T-helper 1 cell treated with Interleukin-12 subunit alpha and Interleukin-12 subunit beta and Interleukin-4 antibody, amounts not matched to agents 30 ng/mL and 1 ng/mL, for 36 hours (primary cell): ENCODE measurements around the gene LRRC55. TPM values are rescaled to one million over a fixed set of nuclear protein-coding genes. Genes with fewer than 3 reads are reported as not detected.

Experiments
- intact Hi-C: fragments of 100-400 bp; cut with micrococcal nuclease; formaldehyde crosslinking; loops from one replicate; pipeline ENCODE4 v1.15.1; 2024
- total RNA-seq: library from RNA; stranded (reverse); gene quantifications from 2 replicates; pipeline ENCODE4 v1.2.3, GENCODE V29; 2022

LRRC55 gene
- total RNA-seq, 1 donor from 2014 or later, result not detected

DNA sequence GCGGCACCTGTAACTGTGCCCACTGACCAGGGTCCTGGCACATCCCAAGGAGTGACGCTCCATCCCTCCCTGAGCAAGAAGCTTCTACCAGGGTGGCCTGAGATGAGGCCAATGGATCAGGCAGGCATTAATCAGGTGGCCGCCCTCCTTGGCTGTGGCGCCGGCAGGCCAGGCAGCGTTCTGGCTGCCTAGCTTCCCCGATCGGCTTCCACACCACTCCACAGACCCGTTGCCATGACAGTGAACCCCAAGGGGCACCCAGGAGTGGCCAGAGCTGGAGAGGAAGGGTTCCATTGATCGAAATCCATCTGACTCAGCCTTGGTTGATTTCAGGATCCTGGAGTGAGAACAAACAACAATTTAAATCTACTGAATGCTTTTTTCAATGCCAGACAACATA, 20.5 kb downstream of the LRRC55 start:
- intact Hi-C loops, result no loop called here

DNA sequence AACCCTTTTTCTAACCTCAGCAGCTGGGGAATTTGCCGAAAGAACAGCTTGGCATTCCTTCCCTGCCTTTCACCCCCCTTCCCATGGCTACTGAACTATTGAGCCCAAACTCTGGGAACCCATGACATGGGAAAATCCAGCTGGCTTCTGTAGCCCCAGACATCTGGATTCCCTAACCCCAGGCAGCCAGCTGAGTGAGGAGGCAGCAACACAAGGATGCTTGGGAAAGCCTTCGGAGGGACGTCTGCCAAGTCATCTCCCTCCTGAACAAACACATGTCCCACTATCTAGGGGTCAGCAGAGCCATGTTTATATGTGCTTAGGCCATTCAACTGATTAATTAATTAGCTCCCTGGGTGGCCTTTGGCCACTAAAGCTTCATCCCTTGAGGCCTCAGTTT, 21.6 kb downstream of the LRRC55 start:
- intact Hi-C loops, result no loop called here

DNA sequence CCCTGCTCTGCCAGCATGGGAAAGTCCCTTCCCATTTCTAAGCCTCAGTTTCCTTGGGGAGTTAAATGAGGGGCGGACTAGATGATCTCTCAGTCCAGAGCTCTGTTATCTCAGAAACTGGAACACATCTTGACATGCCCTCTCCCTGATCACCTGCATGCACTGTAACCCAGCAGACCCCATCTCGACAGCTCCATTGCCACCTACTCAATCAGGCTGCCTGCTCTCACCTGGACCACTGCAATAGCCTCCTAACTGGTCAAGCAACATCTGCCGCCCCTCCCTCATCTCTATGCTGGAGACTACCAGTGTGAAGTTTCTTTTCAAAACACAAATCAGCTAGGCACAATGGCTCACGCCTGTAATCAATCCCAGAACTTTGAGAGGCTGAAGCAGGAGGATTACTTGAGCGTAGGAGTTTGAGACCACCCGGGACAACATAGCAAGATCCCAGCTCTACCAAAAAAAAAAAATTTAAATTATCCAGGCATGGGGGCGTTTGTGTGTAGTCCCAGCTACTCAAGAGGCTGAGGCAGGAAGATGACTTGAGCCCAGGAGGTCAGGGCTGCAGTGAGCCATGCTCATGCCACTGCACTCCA, 22.2 kb downstream of the LRRC55 start:
- intact Hi-C loops, result no loop called here

DNA sequence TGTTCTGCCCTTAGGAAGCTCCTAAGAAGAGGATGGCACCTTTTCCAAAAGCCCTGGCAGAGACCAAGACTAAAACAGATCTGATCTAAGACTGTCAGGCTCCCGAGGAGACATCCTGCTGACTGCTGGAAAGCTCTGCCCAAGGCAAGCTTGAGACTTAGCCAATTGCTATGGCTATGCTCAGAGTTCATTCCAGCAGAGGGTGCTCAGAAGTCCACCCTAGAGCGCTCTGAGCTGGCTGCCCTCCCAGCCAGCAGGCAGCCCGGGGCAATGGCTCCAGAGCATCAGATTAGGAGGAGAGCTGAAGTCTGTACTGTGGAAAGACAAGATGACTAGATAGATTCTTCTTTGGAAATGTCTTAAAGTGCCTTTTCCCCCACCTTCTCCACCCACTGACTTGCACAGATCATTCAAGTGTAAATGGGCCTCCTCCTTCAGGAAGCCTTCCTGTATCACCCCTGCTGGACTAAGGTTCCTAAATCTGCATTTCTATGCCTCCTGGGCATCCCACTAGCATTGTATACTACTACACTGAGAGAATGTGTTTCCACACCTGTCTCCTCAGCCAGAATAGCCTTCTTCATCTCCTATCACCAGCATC, 23.4 kb downstream of the LRRC55 start:
- intact Hi-C loops, result no loop called here

DNA sequence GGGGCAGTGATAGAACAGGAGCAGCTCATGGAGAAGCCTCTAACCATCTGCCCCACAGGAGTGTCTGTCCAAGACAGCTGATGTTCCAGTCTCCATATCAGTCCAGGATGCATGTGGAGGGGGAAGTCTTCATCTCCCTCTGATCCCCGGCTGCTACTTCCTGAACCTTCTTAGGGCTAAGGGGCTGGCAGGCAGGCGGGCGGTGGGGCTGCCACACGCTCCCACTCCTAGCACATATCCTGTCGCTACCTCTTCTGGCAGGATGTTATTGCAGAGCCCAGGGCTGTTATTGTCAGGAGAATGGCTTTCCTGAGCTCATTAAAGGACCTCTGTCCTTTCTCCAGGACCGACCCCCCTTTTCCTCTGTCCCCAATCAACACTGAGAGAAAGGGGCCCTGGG, 25.4 kb downstream of the LRRC55 start:
- intact Hi-C loops, result no loop called here

DNA sequence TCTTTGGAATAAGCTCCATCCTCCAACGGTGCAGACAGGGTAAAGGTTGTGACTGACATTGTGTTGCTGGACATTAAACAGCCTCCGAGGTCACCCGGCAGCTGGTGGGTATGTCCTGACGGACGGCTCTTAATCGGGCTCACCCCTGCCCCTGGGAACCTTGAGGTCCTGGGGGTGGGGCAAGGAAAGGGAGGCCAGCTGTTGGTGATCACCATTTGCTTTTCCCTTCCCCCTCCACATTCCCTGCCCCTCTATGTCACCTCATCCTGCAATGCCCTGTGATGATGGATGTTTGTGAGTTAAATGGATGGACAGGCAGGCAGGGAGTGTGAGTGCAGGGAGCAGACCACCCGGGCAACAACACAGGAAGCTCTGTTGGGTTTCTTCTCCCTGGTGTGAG, 29.0 kb downstream of the LRRC55 start:
- intact Hi-C loops, result loop anchor here (10.0 kb wide), 1 partner anchor 64 kb away; no protein-coding TSS in a partner anchor

DNA sequence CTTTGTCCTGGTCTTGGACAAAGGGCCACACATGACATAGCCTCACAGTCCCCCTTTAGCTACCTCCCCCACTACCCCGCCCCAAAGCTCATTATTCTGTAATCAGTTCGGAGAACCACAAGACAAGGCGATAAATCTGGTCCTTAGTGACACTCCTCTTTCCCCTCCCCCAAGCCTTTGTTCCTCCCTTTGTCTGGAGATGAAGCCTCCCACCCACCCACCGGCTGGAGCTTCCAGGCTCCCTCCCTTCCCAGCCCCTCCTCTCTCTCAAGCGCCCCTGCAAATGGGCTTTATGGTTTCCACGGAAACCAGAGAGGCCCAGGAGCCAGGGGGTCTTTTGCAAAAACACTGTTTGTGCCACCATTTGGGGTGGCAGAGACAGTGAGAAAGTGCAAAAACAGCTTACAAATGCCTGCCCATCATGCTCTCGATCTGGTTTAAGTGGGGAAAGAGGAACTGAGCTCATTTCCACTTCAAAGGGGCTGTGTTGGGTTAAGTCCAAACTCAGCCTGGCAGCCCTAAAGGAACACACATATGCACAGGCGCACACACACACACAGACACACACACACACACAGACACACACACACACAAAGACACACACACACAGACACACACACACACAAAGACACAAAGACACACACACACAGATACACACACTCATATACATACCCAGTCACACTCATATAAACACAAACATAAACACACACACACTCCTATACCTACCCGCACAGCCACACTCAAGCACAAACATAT, 31.8 kb downstream of the LRRC55 start:
- intact Hi-C loops, result loop anchor here (10.0 kb wide), 1 partner anchor 61 kb away; no protein-coding TSS in a partner anchor

DNA sequence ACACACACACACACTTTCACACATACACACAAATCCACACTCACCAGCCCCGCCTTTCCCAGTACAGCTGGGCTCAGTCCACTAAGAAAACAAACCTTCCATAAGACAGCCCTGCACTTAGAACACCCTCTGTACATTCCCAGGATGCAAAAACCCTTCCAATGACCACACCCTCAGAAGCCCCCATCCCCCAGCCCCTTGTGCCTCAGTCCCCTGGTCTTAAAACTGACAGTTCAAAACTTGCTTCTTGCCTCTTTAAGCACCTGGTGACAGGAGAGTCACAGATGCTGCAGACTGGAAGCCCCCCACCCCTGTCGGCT, 32.3 kb downstream of the LRRC55 start:
- intact Hi-C loops, result loop anchor here (10.0 kb wide), 1 partner anchor 61 kb away; no protein-coding TSS in a partner anchor

DNA sequence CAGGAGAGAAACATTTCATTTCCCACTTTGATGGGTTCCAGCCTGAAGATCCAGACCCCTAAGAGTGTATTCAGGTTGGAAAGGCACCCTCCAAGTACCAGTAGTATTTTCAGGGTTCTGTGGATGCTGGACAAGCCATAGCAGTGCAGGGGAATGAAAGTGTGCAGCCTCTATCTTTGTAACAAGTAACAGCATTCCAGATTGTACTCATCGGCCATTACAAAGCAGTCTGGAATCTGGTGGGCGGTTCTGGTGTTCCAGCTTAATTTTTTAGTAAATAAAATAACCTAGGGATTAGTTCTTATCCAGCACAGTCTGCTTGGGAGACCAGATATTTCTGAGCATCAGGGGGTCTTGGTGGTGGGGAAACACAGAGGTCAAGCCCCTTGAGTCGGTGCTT, 32.7 kb downstream of the LRRC55 start:
- intact Hi-C loops, result loop anchor here (10.0 kb wide), 1 partner anchor 60 kb away; no protein-coding TSS in a partner anchor

DNA sequence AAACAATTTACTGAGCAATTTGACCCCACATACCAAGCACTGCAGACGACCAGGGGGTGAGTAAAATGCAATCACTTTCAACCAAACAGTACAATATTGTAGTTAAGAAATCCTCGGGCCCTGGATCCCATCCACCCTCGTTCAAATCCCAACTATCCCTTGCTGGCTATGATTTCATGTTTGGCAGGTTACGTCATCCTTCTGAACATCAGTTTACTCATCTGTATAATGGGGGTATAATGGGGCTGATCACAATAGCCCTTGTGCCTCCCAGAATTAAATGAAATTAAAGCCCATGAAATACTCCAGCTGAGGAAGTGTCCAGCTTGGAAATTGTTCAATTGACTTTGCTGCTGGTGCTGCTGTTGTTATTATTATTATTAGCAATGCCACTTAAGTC, 34.7 kb downstream of the LRRC55 start:
- intact Hi-C loops, result loop anchor here (10.0 kb wide), 1 partner anchor 58 kb away; no protein-coding TSS in a partner anchor

DNA sequence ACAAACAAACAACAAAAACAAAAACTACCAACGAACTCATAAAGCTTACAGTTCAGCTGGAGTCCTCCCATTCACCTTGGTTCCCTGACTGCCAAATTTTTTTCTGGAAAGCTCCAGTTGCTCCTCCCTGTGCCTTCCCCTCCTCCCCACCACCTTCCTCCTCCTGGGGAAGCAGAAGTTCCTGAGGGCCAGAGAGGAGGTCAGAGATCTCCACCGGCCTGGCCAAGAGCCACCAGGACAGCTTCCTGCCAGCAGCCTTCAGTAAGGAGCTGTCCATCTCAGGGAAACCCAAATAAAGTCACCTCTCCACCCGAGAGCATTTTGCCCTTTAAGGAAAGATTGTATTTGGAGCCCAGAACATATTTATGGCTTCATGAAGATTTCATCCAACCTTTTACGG, 35.3 kb downstream of the LRRC55 start:
- intact Hi-C loops, result loop anchor here (10.0 kb wide), 1 partner anchor 58 kb away; no protein-coding TSS in a partner anchor

DNA sequence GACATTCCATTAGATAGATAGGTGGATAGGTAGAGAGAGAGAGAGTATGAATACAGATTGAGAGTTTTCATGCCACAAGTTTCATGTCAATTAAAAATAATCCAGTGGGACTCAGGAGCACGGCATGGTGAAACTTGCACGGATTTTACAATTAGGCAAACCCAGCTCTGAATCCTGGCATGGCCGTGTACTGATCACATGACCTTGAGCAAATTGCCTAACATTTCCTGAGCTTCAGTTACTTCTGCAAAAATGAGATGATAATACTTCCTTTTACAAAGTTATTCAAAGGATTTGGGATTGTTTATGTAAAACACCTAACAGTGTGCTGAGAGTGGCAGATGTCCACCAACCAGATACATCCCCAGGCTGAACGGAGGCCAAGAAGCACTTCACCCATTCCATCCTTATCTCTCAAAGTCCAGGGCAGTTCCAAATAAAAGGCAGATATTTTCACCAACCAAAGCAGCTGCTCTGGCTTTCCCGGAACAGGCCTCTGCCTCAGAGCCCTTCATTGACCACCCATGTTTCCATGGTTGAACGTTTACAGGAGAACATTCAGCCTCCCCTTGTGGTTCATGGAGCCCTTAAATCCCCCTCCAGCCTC, 37.4 kb downstream of the LRRC55 start:
- intact Hi-C loops, result loop anchor here (10.0 kb wide), 1 partner anchor 56 kb away; no protein-coding TSS in a partner anchor

DNA sequence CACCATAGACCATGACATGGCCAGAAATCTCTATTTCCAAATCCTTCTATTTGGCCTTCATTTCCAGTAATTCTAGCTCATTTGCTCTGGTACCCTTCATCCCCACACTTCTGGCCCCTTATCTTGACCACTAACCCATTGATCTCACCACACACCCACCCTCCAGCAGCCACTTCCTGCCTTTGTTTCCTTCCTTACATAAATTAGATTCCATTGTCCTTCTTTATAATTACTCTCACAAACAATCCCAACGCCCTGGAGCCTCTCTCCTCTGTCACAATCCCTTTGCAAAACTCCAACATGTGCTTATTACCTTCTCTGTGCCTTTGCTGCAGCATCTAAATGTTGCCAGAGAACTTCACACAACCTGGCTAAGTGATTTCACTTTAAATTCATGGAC, 40.5 kb downstream of the LRRC55 start:
- intact Hi-C loops, result no loop called here

DNA sequence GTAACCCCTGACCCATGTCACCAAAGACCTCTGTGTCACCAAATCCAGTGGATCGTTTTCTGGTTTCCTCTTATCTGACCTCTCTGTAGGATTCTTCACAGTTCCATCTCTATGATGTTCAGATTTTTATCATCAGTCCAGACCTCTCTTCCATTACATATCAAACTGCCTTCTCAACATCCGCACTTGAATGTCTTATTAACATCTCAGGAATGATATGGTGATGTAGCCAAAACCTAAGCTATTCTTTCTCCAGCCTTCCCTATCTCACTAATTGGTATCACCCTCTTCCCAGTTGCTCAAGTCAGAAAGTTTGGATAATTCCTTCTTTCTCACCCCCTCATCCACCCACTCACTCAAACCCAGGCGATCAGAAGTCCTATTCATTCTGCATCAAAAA, 41.8 kb downstream of the LRRC55 start:
- intact Hi-C loops, result no loop called here

DNA sequence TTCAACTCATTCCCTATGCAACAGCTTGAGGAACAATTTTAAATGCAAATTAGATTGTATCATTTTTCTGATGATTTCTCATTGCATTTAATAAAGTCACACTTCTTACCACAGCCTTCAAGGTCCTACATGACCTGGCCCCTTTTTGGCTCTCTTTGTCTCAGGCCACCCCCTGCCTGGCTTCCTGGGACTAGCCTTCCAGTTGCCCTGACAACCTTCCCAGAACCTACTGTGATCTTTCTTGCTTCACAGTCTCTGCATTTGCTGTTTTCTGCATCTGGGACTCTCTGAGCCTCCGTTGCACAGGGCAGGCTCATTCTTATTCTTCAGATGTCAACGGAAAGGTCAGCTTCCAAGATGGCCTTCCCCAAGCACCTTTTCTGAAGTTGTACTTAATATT, 42.4 kb downstream of the LRRC55 start:
- intact Hi-C loops, result no loop called here

DNA sequence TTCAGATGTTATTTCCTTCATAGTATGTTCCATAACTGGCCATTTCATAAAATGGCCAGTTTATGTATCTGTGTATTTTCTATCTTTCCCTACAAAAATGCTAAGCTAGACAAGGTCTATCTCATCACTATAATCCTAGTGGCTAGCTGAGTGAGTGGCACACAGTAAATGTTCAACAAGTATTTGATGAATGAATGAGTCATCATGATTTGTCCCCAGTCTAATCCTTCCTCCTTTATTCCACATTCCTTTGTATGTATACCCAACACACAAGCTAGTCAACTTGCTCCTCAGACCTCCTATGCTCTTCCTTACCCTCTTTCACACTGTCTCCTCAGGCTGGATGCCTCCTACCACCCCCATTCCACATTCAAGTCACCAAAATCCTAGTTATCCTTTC, 42.8 kb downstream of the LRRC55 start:
- intact Hi-C loops, result no loop called here

DNA sequence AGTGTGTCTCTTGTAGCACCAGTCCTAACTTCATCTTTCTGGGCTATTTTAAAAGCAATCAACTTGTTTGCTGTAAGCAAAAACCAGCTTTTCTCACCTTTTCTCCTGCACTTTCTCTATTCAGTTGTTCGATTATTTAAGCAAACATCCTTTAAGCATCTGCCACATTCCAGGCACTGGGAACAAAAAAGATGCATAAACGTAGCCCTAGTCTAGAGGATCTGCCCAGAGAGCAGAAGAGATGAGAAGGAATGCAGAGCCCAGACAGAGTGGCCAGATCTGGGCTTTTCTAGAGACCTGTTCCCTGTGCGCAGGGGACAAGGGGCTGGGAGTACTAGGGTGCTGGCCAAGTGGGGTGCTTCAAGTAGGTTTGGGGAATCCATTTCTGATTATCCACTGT, 46.8 kb downstream of the LRRC55 start:
- intact Hi-C loops, result no loop called here

DNA sequence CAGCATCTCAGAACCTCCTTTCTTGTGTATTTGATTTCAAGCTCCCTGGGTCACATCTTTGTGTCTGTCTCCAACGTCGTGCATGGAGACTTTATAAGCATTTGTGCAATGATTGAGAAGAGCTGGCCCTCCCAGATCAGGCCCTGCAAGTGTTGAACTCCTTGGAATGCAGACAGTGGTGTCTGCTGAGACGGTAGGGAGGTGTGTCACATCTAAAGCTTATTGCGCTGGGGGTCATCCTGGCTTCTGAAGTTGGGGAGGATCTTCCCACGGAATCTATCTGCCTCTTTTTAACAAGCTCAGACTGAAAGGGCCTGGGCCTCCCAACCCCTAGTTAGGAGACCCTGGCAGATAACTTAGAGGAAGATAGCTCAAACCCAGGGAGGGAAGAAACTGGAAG, 48.6 kb downstream of the LRRC55 start:
- intact Hi-C loops, result no loop called here

DNA sequence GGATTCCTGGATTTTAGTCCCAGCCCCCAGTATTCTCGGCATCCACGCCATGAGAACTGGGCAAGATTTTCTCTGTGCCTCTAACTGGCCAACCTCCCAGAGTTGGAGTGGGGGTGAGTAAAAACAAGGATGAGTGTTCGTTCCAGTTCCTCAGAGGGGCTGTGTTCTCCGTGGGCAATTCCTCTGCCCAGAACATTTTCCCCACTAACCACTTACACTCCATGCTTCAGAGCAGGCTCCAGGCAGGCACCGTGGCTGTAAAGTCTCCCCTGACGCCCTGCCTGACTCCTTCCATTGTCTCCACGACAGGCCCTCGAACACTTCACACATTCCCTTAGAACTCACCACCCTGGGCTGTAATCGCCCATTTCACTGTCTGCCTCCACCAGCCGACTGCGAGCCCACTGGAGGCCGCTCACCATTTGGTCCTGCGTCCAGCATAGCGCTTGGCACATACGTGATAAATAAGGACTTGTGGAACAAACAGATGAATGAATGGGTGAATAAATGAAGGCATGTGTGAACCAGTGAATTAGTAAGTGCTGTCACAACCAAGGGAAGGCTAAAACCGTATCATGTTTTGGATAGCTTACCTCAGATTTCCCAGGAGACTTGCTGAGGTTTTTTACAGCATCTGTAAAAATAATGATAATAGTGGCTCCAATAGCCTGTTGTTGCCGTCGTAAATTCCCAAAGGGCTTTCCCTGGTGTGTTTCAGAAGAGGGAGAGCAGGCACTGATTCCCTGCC, 49.2 kb downstream of the LRRC55 start:
- intact Hi-C loops, result no loop called here

DNA sequence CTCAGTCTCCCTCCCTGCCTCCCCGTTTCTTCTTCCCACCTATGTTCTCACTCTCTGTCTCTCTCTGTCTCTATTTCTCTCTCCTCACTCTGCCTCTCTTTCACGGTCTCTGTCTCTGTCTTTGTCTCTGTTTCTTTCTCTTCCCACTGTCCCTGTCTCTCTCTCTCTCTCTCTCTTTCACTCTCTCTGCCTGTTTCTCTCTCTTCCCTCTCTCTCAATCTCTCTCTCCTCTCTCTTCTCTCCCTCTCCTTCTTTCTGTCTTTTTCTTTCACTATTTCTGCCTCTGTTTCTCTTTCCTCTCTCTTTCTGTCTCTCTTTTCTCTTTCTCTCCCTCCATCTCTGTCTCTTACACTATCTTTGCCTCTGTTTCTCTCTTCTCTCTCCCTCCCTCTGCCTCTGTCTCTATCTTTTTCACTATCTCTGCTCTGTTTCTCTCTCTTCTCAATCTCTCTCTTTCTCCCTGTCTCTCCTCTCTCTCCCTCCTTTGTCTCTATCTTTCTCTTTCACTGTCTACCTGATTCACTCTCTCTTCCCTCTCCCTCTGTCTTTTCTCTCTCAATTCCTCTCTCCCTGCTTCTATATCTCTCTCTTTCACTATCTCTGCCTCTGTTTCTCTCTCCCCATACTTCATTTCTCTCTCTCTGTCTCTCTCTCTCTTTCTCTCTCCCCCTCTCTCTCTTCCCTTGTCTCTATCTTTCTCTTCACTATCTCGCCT, 49.9 kb downstream of the LRRC55 start:
- intact Hi-C loops, result no loop called here

DNA sequence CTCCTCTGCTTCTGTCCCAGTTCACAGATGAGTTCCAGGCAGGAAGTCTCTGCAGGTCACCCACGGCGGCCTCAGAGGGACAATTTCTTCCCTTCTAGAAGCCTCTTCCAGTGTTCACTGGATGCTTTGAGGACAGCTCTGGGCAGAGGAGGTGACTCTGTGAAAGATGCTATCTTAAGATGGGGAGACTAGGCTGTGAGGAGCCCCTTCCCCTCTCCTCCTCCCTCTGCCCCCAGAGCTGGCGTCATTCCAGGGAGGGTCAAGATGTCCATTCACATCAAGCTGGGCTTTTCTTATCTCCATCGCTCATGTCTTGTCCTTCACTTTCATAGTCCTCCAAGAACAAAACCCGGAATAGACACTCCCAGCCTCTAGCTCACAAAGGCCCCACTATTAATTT, 51.9 kb downstream of the LRRC55 start:
- intact Hi-C loops, result no loop called here
